Stimulated activated CD4-positive, alpha-beta T cell treated with anti-CD3 and anti-CD28 coated beads, Interleukin-2, amount 100 ng/mL, for 24 hours (primary cell): ENCODE data around the gene ILK.

Experiments used
- DNase-seq, 2 donors: peaks; one replicate each; pipeline ENCODE4 v3.0.0-alpha.2; 2020

The ILK gene

GRCh38 chr11:6622261-6623171, 18.9 kb downstream of the ILK start:
- DNase-seq = no peak

GRCh38 chr11:6623391-6624363, 20.1 kb downstream of the ILK start:
- DNase-seq = no peak

GRCh38 chr11:6625156-6625831, 21.7 kb downstream of the ILK start:
- no peak for DNase-seq

GRCh38 chr11:6625832-6626420, 22.4 kb downstream of the ILK start:
- no peak for DNase-seq

GRCh38 chr11:6626971-6627761, 23.6 kb downstream of the ILK start:
- no peak for DNase-seq

GRCh38 chr11:6627762-6628241, 24.2 kb downstream of the ILK start:
- no peak for DNase-seq

- no peak for DNase-seq
These were observed 25.0 kb downstream of the ILK start for GRCh38 chr11:6628526-6628925.

- DNase-seq = no peak
These were observed 26.0 kb downstream of the ILK start for GRCh38 chr11:6629573-6629891.

GRCh38 chr11:6629892-6630631, 26.5 kb downstream of the ILK start:
- no peak for DNase-seq

GRCh38 chr11:6630632-6631291, 27.2 kb downstream of the ILK start:
- no peak for DNase-seq

GRCh38 chr11:6631361-6631890, 27.9 kb downstream of the ILK start:
- DNase-seq = no peak

- no peak for DNase-seq
These were observed 28.8 kb downstream of the ILK start for GRCh38 chr11:6632116-6633073.

GRCh38 chr11:6633422-6634408, 30.1 kb downstream of the ILK start:
- no peak for DNase-seq

GRCh38 chr11:6634534-6634933, 31.0 kb downstream of the ILK start:
- no peak for DNase-seq

GRCh38 chr11:6635082-6635932, 31.7 kb downstream of the ILK start:
- no peak for DNase-seq

GRCh38 chr11:6636480-6636879, 32.9 kb downstream of the ILK start:
- DNase-seq = no peak

GRCh38 chr11:6637871-6638270, 34.3 kb downstream of the ILK start:
- DNase-seq = no peak
